ENCODE measurements around the gene HINT3. TPM values are rescaled to one million over a fixed set of nuclear protein-coding genes. Genes with fewer than 3 reads are reported as not detected.

HINT3 gene
- total RNA-seq, 2 experiments from 2014 or later: 5.4 to 8.1 TPM

DNA sequence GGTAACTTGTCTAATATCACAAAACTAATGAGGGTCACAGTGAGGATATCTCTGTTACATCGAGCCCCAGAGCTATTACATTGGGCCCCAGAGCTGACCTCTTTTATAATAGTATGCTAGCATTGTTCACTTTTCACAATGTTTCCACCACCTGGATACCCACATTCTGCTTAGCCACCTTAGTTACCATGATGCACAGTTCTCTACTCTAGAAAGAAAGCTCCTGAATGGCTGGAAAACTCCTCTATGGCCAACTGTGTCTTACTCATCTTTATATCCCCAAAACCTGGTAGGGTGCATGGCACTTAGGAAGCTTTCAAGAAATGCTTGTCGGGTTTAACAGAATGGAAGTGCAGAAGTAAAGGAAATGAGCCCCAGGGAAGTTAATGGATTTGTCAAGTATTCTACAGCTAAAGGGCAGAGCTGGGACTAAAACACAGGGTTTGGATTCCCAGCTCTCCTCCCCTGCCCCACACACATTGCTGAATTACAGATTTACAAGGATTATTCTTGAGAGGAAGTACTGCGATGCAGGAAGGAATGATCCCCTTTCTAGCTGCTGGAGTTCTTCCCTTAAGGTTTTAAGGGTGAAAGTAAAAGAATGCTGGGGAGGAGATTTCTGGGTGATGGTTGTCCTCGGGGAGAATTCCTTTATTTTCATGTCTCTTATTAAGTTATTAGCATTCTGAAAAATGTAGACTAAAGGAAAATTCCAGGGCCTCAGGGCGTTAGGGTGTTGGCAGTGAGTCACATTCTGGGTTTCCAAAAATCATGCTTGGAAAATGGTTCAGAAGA lies 16.1 kb upstream of the HINT3 start:
- Mint-ChIP-seq H3K4me3 (no peak overlapping the region), H3K27me3 (peaks cover 11% of the 10 kb centered on the region), H3K27ac (no peak overlapping the region), H3K4me1 (peaks cover 16% of the 10 kb centered on the region), H3K36me3 (ENCODE audit: low read depth) (no peaks in the 10 kb centered on the region), H3K9me3 (ENCODE audit: low read depth) (no peaks in the 10 kb centered on the region)
- CTCF ChIA-PET: interaction anchor here (0.8 to 1.4 kb wide), 3 partner anchors 12 to 34 kb away, joined by 3 to 4 read pairs (median 4); partner anchors contain the start of gene HINT3
- DNase-seq (no peak), ATAC-seq (no peak)
- POLR2A ChIA-PET: interaction anchor here (0.8 kb wide), 1 partner anchor 87 kb away, joined by 4 read pairs; no protein-coding TSS in a partner anchor
- intact Hi-C loops (cut with DNase I, micrococcal nuclease): no loop called here

DNA sequence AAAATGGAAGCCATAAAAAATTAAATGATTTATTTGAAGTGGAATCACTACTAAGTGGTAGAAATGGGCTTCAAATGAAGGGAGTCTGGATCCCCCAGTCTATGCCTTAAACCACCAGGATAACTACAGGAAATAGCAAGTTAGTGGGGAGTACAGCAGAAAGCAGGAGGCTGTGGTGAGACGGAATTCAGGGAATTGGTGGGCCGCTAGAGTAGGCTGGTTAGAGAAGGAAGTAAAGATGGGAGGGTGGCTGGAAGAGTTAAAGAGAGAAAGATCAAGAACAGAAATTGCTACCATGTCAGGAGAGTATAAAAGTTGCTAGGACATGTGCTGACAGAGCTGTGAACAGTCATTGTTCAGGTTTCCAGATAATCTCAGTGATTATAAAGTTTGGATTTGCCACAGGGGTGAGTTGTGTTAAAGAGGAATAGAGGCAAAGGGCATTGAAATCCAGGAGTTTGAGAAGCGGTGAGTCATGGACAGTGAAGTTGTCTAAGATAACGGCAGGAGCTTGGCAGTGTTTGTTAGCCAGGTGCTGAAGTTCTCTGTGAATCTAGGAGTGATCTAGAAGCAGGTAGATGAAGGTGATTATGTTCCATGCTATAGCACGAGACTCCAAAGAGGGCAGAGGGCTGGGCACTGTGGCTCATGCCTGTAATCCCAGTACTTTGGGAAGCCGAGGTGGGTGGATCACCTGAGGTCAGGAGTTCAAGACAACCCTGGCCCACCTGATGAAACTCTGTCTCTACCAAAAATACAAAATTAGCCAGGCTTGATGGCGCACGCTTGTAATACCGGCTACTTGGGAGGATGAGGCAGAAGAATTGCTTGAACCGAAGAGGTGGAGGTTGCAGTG lies 13.7 kb upstream of the HINT3 start:
- Mint-ChIP-seq H3K27me3 (peaks cover 11% of the 10 kb centered on the region), H3K36me3 (ENCODE audit: low read depth) (no peaks in the 10 kb centered on the region), H3K4me3 (no peak overlapping the region), H3K27ac (no peak overlapping the region), H3K9me3 (ENCODE audit: low read depth) (no peaks in the 10 kb centered on the region), H3K4me1 (peaks cover 20% of the 10 kb centered on the region)
- ChIA-PET CTCF (interaction anchor here (0.7 to 1.6 kb wide), 4 partner anchors 9 to 282 kb away, joined by 3 to 7 read pairs (median 4); partner anchors contain the start of gene HINT3), POLR2A (no interaction called here)
- intact Hi-C loops (cut with DNase I, micrococcal nuclease): no loop called here
- DNase-seq (no peak), ATAC-seq (no peak)

DNA sequence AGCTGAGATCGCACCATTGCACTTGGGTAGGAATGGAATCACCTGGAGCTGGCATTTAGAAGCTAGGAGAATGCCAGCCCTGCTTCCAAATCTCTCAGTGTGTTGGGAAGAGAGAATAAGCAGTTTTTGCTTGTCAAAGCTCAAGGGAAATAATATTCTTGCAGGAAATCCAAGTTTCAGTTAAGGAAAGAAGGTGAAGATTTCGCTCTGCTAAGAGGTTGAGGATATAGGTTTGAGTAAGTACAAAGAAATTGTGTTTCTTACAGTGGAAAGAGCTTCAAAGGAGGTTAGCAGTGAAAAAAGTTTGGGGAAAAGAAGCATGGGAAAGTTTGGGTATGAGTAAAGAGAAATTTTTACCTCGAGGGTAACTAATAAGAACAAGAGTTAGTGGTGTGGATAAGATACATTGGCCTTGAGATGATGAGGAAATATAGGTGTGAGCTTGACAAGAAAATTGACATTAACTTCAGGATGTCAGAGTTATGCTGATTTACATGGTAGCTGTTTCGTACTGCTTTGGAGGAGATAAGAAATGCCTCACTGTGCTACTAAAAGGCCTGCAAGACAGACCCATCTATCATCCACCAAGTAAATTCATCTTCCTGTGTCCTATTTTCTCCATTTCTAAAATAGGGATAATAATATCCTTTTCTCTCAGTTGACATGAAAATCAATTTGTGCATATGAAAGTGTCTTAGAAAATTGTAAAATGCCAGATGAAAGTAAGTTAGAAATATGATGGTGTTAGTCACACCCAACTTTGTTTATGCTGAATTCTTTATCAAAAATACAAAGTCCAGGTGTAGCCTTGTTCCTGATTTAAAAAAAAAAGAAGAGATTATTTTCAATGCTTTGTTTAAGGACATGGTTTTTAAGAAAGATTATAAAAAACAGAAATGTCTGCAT lies 12.8 kb upstream of the HINT3 start:
- ATAC-seq (no peak), DNase-seq (no peak)
- Mint-ChIP-seq H3K27me3 (peaks cover 13% of the 10 kb centered on the region), H3K9me3 (ENCODE audit: low read depth) (no peaks in the 10 kb centered on the region), H3K4me1 (peaks cover 20% of the 10 kb centered on the region), H3K36me3 (ENCODE audit: low read depth) (no peaks in the 10 kb centered on the region), H3K27ac (no peak overlapping the region), H3K4me3 (no peak overlapping the region)
- intact Hi-C loops (cut with DNase I, micrococcal nuclease): no loop called here
- CTCF ChIA-PET: interaction anchor here (0.7 to 1.6 kb wide), 5 partner anchors 9 to 176 kb away, joined by 3 to 7 read pairs (median 4); partner anchors contain the start of gene HINT3
- POLR2A ChIA-PET: no interaction called here

GRCh38 chr6:125944434-125944816 lies 12.1 kb upstream of the HINT3 start:
- Mint-ChIP-seq H3K4me3 (no peak overlapping the region), H3K36me3 (ENCODE audit: low read depth) (no peaks in the 10 kb centered on the region), H3K4me1 (peaks cover 20% of the 10 kb centered on the region), H3K27ac (no peak overlapping the region), H3K27me3 (peaks cover 10% of the 10 kb centered on the region), H3K9me3 (ENCODE audit: low read depth) (no peaks in the 10 kb centered on the region)
- ATAC-seq: no peak
- ChIA-PET POLR2A (no interaction called here), CTCF (interaction anchor here (1.0 to 1.3 kb wide), 2 partner anchors 8 to 10 kb away, joined by 3 to 4 read pairs; no protein-coding TSS in a partner anchor)
- no peak for DNase-seq
- intact Hi-C loops (cut with DNase I, micrococcal nuclease): no loop called here

- H3K9me3 Mint-ChIP-seq (ENCODE audit: low read depth): no peaks in the 10 kb centered on the region
- intact Hi-C loops (cut with DNase I, micrococcal nuclease): no loop called here
Observed at GRCh38 chr6:125944896-125945295, 11.7 kb upstream of the HINT3 start.

GRCh38 chr6:125945378-125946141 lies 11.0 kb upstream of the HINT3 start:
- Mint-ChIP-seq H3K9me3 (ENCODE audit: low read depth) (no peaks in the 10 kb centered on the region), H3K27ac (no peak overlapping the region), H3K27me3 (peaks cover 13% of the 10 kb centered on the region), H3K4me1 (peaks cover 16% of the 10 kb centered on the region), H3K4me3 (no peak overlapping the region), H3K36me3 (ENCODE audit: low read depth) (no peaks in the 10 kb centered on the region)
- ATAC-seq (no peak), DNase-seq (no peak)
- ChIA-PET POLR2A (interaction anchor here (0.6 kb wide), 1 partner anchor 53 kb away, joined by 3 read pairs; no protein-coding TSS in a partner anchor), CTCF (interaction anchor here (1.0 kb wide), 3 partner anchors 11 to 28 kb away, joined by 3 read pairs; no protein-coding TSS in a partner anchor)
- intact Hi-C loops (cut with DNase I, micrococcal nuclease): no loop called here

More at GRCh38 chr6:125944896-125945295, 11.7 kb upstream of the HINT3 start:
- no peak overlapping the region for H3K27ac Mint-ChIP-seq
- H3K36me3 Mint-ChIP-seq (ENCODE audit: low read depth): no peaks in the 10 kb centered on the region
- ChIA-PET POLR2A (no interaction called here), CTCF (interaction anchor here (1.0 to 1.3 kb wide), 3 partner anchors 8 to 29 kb away, joined by 3 to 4 read pairs (median 3); no protein-coding TSS in a partner anchor)
- peaks cover 16% of the 10 kb centered on the region for H3K4me1 Mint-ChIP-seq
- peaks cover 11% of the 10 kb centered on the region for H3K27me3 Mint-ChIP-seq
- no peak for ATAC-seq
- H3K4me3 Mint-ChIP-seq: no peak overlapping the region
- DNase-seq: no peak

- POLR2A ChIA-PET: interaction anchor here (0.9 kb wide), 1 partner anchor 9 kb away, joined by 4 read pairs; the partner anchor contains the start of gene HINT3
- H3K36me3 Mint-ChIP-seq (ENCODE audit: low read depth): no peaks in the 10 kb centered on the region
Observed at GRCh38 chr6:125947615-125948014, 9.0 kb upstream of the HINT3 start.

GRCh38 chr6:125948455-125948854 lies 8.1 kb upstream of the HINT3 start:
- Mint-ChIP-seq H3K9me3 (ENCODE audit: low read depth) (no peaks in the 10 kb centered on the region), H3K27ac (no peak overlapping the region), H3K4me1 (peaks cover 16% of the 10 kb centered on the region), H3K4me3 (no peak overlapping the region), H3K27me3 (peaks cover 11% of the 10 kb centered on the region), H3K36me3 (ENCODE audit: low read depth) (no peaks in the 10 kb centered on the region)
- ChIA-PET CTCF (interaction anchor here (0.8 to 2.0 kb wide), 3 partner anchors 8 to 42 kb away, joined by 3 to 8 read pairs (median 5); partner anchors contain the start of gene HINT3), POLR2A (no interaction called here)
- DNase-seq (no peak), ATAC-seq (no peak)
- intact Hi-C loops (cut with DNase I, micrococcal nuclease): no loop called here

More at GRCh38 chr6:125947615-125948014, 9.0 kb upstream of the HINT3 start:
- Mint-ChIP-seq H3K27me3 (peaks cover 12% of the 10 kb centered on the region), H3K27ac (no peak overlapping the region), H3K4me3 (no peak overlapping the region), H3K4me1 (peaks cover 16% of the 10 kb centered on the region), H3K9me3 (ENCODE audit: low read depth) (no peaks in the 10 kb centered on the region)
- CTCF ChIA-PET: interaction anchor here (0.6 to 2.0 kb wide), 6 partner anchors 9 to 615 kb away, joined by 3 to 8 read pairs (median 4); partner anchors contain the start of gene HINT3
- ATAC-seq (no peak), DNase-seq (no peak)
- intact Hi-C loops (cut with DNase I, micrococcal nuclease): no loop called here

GRCh38 chr6:125949069-125949468 lies 7.5 kb upstream of the HINT3 start:
- CTCF ChIA-PET: interaction anchor here (2.0 kb wide), 1 partner anchor 7 kb away, joined by 8 read pairs; the partner anchor contains the start of gene HINT3

DNA sequence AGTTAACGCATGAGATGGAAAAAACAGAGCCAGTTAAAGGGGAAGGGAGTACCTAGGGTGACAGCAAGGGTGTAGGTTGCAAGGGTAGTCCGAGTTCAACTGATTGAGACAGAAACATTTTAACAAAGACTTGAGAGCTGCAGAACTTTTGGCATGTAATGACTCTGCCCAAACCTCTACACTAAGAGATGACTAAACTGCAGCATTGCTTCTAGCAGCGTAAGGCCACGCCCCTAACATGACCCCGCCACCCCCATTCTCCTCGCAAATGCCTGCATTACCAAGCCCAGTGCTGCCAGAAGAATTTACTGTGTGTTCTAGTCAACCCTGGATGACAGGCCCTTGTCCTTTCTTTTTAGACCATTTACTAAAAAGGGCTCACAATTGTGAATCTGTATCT lies 6.3 kb upstream of the HINT3 start:
- Mint-ChIP-seq H3K4me3 (no peak overlapping the region), H3K27ac (no peak overlapping the region), H3K9me3 (ENCODE audit: low read depth) (no peaks in the 10 kb centered on the region), H3K36me3 (ENCODE audit: low read depth) (no peaks in the 10 kb centered on the region), H3K4me1 (peaks cover 6% of the 10 kb centered on the region), H3K27me3 (peaks cover 11% of the 10 kb centered on the region)
- CTCF ChIA-PET: no interaction called here
- ATAC-seq (peak; percentile 82), DNase-seq (peak; percentile 54)
- intact Hi-C loops (cut with DNase I, micrococcal nuclease): no loop called here
- POLR2A ChIA-PET: interaction anchor here (0.5 kb wide), 1 partner anchor 209 kb away, joined by 4 read pairs; no protein-coding TSS in a partner anchor

More at GRCh38 chr6:125949069-125949468, 7.5 kb upstream of the HINT3 start:
- Mint-ChIP-seq H3K27me3 (peaks cover 11% of the 10 kb centered on the region), H3K36me3 (ENCODE audit: low read depth) (no peaks in the 10 kb centered on the region), H3K27ac (no peak overlapping the region), H3K4me3 (no peak overlapping the region), H3K9me3 (ENCODE audit: low read depth) (no peaks in the 10 kb centered on the region), H3K4me1 (peaks cover 10% of the 10 kb centered on the region)
- intact Hi-C loops (cut with DNase I, micrococcal nuclease): no loop called here
- no peak for ATAC-seq
- DNase-seq: no peak
- POLR2A ChIA-PET: no interaction called here

Data from activated CD4-positive, alpha-beta T cell treated with anti-CD3 and anti-CD28 coated beads for 36 hours (primary cell).